ENCODE data around the gene NINJ2. TPM values are rescaled to one million over a fixed set of nuclear protein-coding genes. Genes with fewer than 3 reads are reported as not detected.
"Not testable (repeated sequence)": the region's sequence is repeated elsewhere in the genome, so short reads cannot be mapped to it uniquely, and the experiment has no call there.

Gene NINJ2, protein sequence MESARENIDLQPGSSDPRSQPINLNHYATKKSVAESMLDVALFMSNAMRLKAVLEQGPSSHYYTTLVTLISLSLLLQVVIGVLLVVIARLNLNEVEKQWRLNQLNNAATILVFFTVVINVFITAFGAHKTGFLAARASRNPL
- 1 to 10 TPM in 1 of 2 donors, under 1 TPM in 1; 0.78 to 5.6 TPM for total RNA-seq

DNA sequence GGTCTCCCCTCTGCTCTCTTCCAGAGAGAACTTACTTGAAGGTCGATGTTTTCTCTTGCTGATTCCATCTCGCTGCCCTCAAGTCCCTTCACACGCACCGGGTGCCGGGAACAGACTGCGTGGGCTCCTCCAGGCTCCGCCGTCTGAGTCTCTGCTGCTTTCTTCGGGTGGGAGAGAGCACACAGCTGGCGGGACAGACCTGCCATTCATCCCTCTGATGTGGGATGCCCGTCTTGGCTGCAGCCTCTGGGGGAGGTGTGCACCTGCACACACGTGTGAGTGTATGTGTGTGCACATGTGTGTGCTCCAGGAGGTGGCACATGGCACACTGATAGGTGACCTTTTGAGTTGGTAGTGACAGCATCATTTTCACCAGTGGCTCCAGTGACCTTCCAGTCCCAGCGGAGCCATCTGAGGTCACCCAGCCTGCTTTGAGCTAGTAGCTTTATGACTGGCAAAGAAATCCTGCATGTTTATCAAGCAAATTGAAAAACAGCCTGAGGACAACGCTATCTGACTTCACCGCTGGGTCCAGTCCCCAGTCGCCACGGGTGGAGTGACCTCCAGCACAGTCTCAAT is at the start of gene NINJ2:
NINJ2 (minus strand) TSS at position 153 of the 579 bp plus-strand sequence; CDS start at position 68, 85 bp downstream.
- DNase-seq (no peak), ATAC-seq (no peak)
- intact Hi-C loops (cut with DNase I) = no loop called here
- Histone ChIP-seq H3K4me1 (no peaks in the 10 kb centered on the region), H3K4me3 (no peak within 1 kb of the TSS), H3K27ac (no peak within 1 kb of the TSS), H3K9me3 (no peaks in the 10 kb centered on the region), H3K36me3 (replicated peaks in 1 of 2; ENCODE audit: insufficient read depth in 1 of 2, low read depth in 2 of 2) (no peaks in the 10 kb centered on the region), H3K27me3 (no peaks in the 10 kb centered on the region)
- TF ChIP-seq, protein P1, sequence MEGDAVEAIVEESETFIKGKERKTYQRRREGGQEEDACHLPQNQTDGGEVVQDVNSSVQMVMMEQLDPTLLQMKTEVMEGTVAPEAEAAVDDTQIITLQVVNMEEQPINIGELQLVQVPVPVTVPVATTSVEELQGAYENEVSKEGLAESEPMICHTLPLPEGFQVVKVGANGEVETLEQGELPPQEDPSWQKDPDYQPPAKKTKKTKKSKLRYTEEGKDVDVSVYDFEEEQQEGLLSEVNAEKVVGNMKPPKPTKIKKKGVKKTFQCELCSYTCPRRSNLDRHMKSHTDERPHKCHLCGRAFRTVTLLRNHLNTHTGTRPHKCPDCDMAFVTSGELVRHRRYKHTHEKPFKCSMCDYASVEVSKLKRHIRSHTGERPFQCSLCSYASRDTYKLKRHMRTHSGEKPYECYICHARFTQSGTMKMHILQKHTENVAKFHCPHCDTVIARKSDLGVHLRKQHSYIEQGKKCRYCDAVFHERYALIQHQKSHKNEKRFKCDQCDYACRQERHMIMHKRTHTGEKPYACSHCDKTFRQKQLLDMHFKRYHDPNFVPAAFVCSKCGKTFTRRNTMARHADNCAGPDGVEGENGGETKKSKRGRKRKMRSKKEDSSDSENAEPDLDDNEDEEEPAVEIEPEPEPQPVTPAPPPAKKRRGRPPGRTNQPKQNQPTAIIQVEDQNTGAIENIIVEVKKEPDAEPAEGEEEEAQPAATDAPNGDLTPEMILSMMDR (IDR thresholded peaks at IDR 0.05) = no peak
- WGBS, 2 donors = 44 to 51% methylated on average over 14 to 17 of the region's 17 CpGs

DNA sequence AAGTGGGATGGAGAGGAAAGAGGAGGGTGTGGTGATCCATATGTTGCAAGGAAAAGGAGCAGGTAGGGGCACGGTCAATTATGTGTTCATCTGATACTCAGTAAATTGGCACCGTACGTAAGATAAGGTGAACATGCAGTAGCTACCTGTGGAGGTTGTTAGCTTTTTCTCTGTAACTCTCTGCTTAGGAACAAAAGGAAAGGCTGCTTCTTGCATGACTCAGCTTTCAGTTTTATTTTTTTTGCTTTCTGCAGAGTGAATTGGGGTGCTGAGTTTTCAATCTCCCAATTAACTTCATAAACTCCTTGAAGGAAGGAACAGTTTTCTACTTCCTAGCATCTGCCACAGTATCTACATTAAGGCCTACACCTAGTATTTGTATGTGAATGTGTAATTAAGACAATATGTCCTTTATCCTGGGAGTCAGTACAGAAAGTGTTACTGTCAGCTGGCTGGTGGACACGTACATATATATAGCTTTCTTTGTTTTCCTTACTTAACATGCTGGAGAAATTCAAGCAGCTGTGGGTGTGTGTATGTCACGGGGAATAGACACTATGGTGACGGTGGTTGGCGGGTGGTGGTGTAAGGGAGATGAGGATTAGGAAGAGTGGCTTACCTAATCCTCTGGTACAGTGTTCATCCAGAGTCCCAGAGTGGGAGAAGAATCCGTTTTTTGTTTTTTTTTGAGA is 49.1 kb upstream of the NINJ2 start:
- Histone ChIP-seq H3K4me3 (no peak overlapping the region), H3K9me3 (no peaks in the 10 kb centered on the region), H3K36me3 (replicated peaks in 1 of 2; ENCODE audit: insufficient read depth in 1 of 2, low read depth in 2 of 2) (no peaks in the 10 kb centered on the region), H3K4me1 (no peaks in the 10 kb centered on the region), H3K27me3 (no peaks in the 10 kb centered on the region), H3K27ac (no peak overlapping the region)
- TF ChIP-seq POLR2A (IDR thresholded peaks at IDR 0.05) = no peak
- TF ChIP-seq, protein P1 (IDR thresholded peaks at IDR 0.05) = no peak
- intact Hi-C loops (cut with DNase I) = no loop called here
- ATAC-seq = no peak
- no peak for DNase-seq
- 62 to 69% methylated on average over 7 to 8 of the region's 8 CpGs for WGBS, 2 donors

DNA sequence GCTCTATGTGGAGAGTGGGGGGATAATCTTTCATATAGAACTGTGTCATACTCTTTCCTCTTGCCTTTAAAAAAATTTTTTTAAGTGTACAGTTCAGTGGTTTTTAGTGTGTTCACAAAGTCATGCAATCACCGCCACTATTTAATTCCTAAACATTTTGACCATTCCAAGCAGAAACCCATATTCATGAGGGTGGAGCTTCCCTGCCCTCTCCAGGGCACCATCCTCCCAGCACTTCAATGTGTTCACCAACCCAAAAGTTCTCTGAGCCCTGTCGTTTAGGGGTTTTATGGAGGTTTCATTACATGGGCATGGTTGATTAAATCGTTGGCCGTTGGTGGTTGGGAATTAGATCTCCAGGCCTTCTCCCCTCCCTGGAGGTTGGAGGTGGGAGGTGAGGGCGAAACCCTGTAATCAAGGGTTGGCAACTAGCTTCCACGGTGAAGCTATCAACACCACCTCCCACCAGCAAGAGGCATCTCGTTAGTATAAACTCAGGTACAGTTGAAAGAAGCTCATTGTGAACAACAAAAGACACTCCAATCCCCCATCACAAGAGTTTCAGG is 46.3 kb upstream of the NINJ2 start:
- WGBS, 2 donors = 81 to 85% methylated on average over 7 of the region's 7 CpGs
- no peak for DNase-seq
- H3K27me3 ChIP-seq = no peaks in the 10 kb centered on the region
- no peaks in the 10 kb centered on the region for H3K4me1 ChIP-seq
- H3K4me3 ChIP-seq = no peak overlapping the region
- H3K36me3 ChIP-seq (replicated peaks in 1 of 2; ENCODE audit: insufficient read depth in 1 of 2, low read depth in 2 of 2) = no peaks in the 10 kb centered on the region
- ATAC-seq = no peak
- intact Hi-C loops (cut with DNase I) = no loop called here
- H3K9me3 ChIP-seq = no peaks in the 10 kb centered on the region
- H3K27ac ChIP-seq = no peak overlapping the region
- TF ChIP-seq POLR2A (IDR thresholded peaks at IDR 0.05) = no peak
- TF ChIP-seq, protein P1 (IDR thresholded peaks at IDR 0.05) = no peak

DNA sequence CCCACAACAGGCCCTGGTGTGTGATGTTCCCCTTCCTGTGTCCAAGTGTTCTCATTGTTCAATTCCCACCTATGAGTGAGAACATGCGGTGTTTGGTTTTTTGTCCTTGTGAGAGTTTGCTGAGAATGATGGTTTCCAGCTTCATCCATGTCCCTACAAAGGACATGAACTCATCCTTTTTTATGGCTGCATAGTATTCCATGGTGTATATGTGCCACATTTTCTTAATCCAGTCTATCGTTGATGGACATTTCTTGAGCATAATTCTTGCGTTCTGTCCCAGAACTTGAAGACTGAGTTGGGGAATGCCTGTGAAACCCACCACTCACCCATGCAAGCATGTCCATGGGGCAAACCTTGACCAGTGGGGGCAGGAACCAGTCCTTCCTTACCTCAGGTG is 44.8 kb upstream of the NINJ2 start:
- H3K36me3 ChIP-seq (replicated peaks in 1 of 2; ENCODE audit: insufficient read depth in 1 of 2, low read depth in 2 of 2); H3K27me3 ChIP-seq; ATAC-seq; intact Hi-C loops (cut with DNase I); H3K4me1 ChIP-seq; H3K9me3 ChIP-seq; DNase-seq; H3K27ac ChIP-seq; H3K4me3 ChIP-seq: not testable (repeated sequence)
- 50 to 79% methylated on average over 2 to 3 of the region's 3 CpGs for WGBS, 2 donors

DNA sequence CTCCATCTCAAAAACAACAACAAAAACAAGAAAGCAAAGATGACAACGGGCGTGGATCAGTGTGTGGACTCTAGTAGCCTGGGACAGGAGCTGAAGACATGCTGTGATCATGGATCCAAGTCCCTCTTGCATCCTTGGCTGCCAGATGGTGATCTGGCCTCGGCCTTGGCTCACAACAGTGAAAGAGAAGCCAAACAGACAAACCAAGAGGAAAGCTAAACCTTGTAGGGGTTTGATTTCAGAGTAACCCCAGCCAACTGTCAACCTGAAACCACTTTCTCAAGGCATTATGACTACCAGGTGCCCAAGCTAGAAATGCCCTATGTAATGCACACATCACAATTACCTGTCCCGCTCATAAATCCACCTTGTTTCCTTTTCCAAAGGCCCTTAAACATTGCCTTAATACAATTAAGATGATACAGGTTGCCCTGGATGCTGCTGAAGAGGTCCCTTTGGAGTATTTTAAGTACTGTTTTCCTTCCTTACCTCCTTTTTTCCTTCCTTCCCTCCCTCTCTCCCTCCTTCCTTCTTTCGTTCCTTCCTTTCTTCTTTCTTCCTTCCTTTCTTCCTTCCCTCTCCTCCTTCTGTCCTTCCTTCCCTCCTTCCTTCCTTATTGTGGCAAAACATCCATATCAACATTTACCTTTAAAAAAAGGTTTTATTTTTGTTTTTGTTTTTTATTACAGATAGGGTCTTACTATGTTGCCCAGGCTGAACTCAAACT is 41.4 kb upstream of the NINJ2 start:
- intact Hi-C loops (cut with DNase I) = no loop called here
- no peaks in the 10 kb centered on the region for H3K9me3 ChIP-seq
- TF ChIP-seq, protein P1 (IDR thresholded peaks at IDR 0.05) = no peak
- no peak for TF ChIP-seq POLR2A (IDR thresholded peaks at IDR 0.05)
- ATAC-seq = no peak
- DNase-seq = no peak
- no peaks in the 10 kb centered on the region for H3K4me1 ChIP-seq
- H3K36me3 ChIP-seq (replicated peaks in 1 of 2; ENCODE audit: insufficient read depth in 1 of 2, low read depth in 2 of 2) = no peaks in the 10 kb centered on the region
- H3K27ac ChIP-seq = no peak overlapping the region
- H3K4me3 ChIP-seq = no peak overlapping the region
- 84 to 90% methylated on average over 5 of the region's 5 CpGs for WGBS, 2 donors
- no peaks in the 10 kb centered on the region for H3K27me3 ChIP-seq

Measured in body of pancreas (tissue), 4 donors.